ENCODE data around the gene YAF2.
A peak's percentile ranks its signal among the peaks of the same experiment; 100 is the strongest.
"Not testable (repeated sequence)": the region's sequence is repeated elsewhere in the genome, so short reads cannot be mapped to it uniquely, and the experiment has no call there.

The YAF2 gene

GRCh38 chr12:42267413-42268190, 29.6 kb upstream of the YAF2 start:
- peaks cover 6% of the 10 kb centered on the region for H3K27me3 Mint-ChIP-seq
- H3K4me3 Mint-ChIP-seq: no peak overlapping the region
- DNase-seq (ENCODE audit: low spot score in 2 of 2) (no peak), ATAC-seq (ENCODE audit: low read depth) (no peak)
- H3K9me3 Mint-ChIP-seq: no peaks in the 10 kb centered on the region
- H3K36me3 Mint-ChIP-seq: no peaks in the 10 kb centered on the region
- no peak overlapping the region for H3K27ac Mint-ChIP-seq
- peaks cover 3% of the 10 kb centered on the region for H3K4me1 Mint-ChIP-seq

GRCh38 chr12:42266579-42267230, 28.7 kb upstream of the YAF2 start:
- ATAC-seq (ENCODE audit: low read depth): no peak
- peaks cover 2% of the 10 kb centered on the region for H3K27me3 Mint-ChIP-seq
- no peaks in the 10 kb centered on the region for H3K9me3 Mint-ChIP-seq
- H3K27ac Mint-ChIP-seq: no peak overlapping the region
- H3K4me1 Mint-ChIP-seq: peaks cover 3% of the 10 kb centered on the region
- no peak for DNase-seq (ENCODE audit: low spot score in 2 of 2)
- H3K36me3 Mint-ChIP-seq: no peaks in the 10 kb centered on the region
- H3K4me3 Mint-ChIP-seq: no peak overlapping the region

DNA sequence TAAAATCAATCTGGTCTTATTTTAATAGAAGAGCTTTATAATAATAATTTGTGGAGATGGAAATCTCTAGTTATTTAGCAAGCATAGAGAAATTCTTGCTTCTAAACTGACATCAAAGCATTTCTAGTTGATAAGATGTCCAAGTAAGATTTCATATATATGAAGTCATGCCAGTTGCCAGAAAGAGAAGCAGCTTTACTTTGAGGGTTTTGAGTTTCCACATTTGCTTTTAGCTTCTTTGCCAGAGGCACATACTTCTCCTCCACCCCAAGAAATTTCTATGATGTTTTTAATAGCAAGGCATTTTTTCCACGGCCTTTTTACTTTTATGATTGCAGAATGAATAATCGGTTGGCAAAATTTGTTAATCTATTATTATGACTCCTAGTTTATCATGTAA, 24.2 kb upstream of the YAF2 start:
- Mint-ChIP-seq H3K27me3 (peaks cover 2% of the 10 kb centered on the region), H3K36me3 (no peaks in the 10 kb centered on the region), H3K4me3 (no peak overlapping the region), H3K9me3 (no peaks in the 10 kb centered on the region), H3K4me1 (no peaks in the 10 kb centered on the region), H3K27ac (no peak overlapping the region)
- DNase-seq (ENCODE audit: low spot score in 2 of 2): no peak
- ATAC-seq (ENCODE audit: low read depth): no peak

GRCh38 chr12:42261708-42262107, 23.7 kb upstream of the YAF2 start:
- DNase-seq (ENCODE audit: low spot score in 2 of 2) (no peak), ATAC-seq (ENCODE audit: low read depth) (no peak)
- Mint-ChIP-seq H3K27me3 (peaks cover 2% of the 10 kb centered on the region), H3K4me3 (no peak overlapping the region), H3K36me3 (no peaks in the 10 kb centered on the region), H3K9me3 (no peaks in the 10 kb centered on the region), H3K27ac (no peak overlapping the region), H3K4me1 (no peaks in the 10 kb centered on the region)

GRCh38 chr12:42260518-42260917, 22.5 kb upstream of the YAF2 start:
- DNase-seq (ENCODE audit: low spot score in 2 of 2) (no peak), ATAC-seq (ENCODE audit: low read depth) (no peak)
- Mint-ChIP-seq H3K27me3 (peaks cover 3% of the 10 kb centered on the region), H3K27ac (no peak overlapping the region), H3K4me3 (no peak overlapping the region), H3K36me3 (no peaks in the 10 kb centered on the region), H3K9me3 (no peaks in the 10 kb centered on the region), H3K4me1 (no peaks in the 10 kb centered on the region)

DNA sequence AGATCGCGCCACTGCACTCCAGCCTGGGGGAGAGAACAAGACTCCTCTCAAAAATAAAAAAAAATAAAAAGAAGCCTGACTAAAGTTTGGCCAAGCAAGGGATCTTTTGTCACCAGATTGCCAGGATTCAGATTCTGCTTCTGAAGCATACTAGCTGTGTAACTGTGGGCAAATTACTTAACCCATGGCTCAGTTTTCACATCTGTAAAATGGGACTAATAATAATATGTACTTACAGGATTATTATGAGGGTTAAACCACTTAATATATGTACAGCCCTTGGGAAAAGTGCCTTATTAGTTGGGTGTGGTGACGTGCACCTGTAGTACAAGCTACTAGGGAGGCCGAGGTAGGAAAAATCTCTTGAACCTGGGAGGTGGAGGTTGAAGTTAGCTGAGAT, 21.7 kb upstream of the YAF2 start:
- Mint-ChIP-seq H3K27me3 (peaks cover 3% of the 10 kb centered on the region), H3K9me3 (no peaks in the 10 kb centered on the region), H3K27ac (no peak overlapping the region), H3K4me3 (no peak overlapping the region), H3K36me3 (no peaks in the 10 kb centered on the region), H3K4me1 (no peaks in the 10 kb centered on the region)
- ATAC-seq (ENCODE audit: low read depth): no peak
- no peak for DNase-seq (ENCODE audit: low spot score in 2 of 2)

- Mint-ChIP-seq H3K27me3 (peaks cover 5% of the 10 kb centered on the region), H3K36me3 (no peaks in the 10 kb centered on the region), H3K27ac (no peak overlapping the region), H3K4me3 (no peak overlapping the region), H3K9me3 (no peaks in the 10 kb centered on the region), H3K4me1 (no peaks in the 10 kb centered on the region)
- no peak for ATAC-seq (ENCODE audit: low read depth)
- no peak for DNase-seq (ENCODE audit: low spot score in 2 of 2)
These were observed 17.8 kb upstream of the YAF2 start for GRCh38 chr12:42255866-42256261.

GRCh38 chr12:42255221-42255865, 17.3 kb upstream of the YAF2 start:
- H3K9me3 Mint-ChIP-seq: no peaks in the 10 kb centered on the region
- H3K27ac Mint-ChIP-seq: no peak overlapping the region
- ATAC-seq (ENCODE audit: low read depth) (no peak), DNase-seq (ENCODE audit: low spot score in 2 of 2) (no peak)
- peaks cover 3% of the 10 kb centered on the region for H3K4me1 Mint-ChIP-seq
- peaks cover 5% of the 10 kb centered on the region for H3K27me3 Mint-ChIP-seq
- no peak overlapping the region for H3K4me3 Mint-ChIP-seq
- no peaks in the 10 kb centered on the region for H3K36me3 Mint-ChIP-seq

GRCh38 chr12:42252645-42253044, 14.6 kb upstream of the YAF2 start:
- H3K4me1 Mint-ChIP-seq; H3K4me3 Mint-ChIP-seq; H3K9me3 Mint-ChIP-seq; H3K36me3 Mint-ChIP-seq; H3K27me3 Mint-ChIP-seq; H3K27ac Mint-ChIP-seq; ATAC-seq (ENCODE audit: low read depth); DNase-seq (ENCODE audit: low spot score in 2 of 2): not testable (repeated sequence)

DNA sequence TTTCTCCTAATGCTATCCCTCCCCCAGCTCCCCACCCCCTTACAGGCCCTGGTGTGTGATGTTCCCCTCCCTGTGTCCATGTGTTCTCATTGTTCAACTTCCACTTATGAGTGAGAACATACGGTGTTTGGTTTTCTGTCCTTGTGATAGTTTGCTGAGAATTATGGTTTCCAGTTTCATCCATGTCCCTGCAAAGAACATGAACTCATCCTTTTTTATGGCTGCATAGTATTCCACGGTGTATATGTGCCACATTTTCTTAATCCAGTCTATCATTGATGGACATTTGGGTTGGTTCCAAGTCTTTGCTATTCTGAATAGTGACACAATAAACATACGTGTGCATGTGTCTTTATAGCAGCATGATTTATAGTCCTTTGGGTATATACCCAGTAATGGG, 11.0 kb upstream of the YAF2 start:
- not testable (repeated sequence) for H3K27me3 Mint-ChIP-seq; DNase-seq (ENCODE audit: low spot score in 2 of 2); H3K9me3 Mint-ChIP-seq; H3K27ac Mint-ChIP-seq; H3K36me3 Mint-ChIP-seq; H3K4me1 Mint-ChIP-seq; H3K4me3 Mint-ChIP-seq; ATAC-seq (ENCODE audit: low read depth)

DNA sequence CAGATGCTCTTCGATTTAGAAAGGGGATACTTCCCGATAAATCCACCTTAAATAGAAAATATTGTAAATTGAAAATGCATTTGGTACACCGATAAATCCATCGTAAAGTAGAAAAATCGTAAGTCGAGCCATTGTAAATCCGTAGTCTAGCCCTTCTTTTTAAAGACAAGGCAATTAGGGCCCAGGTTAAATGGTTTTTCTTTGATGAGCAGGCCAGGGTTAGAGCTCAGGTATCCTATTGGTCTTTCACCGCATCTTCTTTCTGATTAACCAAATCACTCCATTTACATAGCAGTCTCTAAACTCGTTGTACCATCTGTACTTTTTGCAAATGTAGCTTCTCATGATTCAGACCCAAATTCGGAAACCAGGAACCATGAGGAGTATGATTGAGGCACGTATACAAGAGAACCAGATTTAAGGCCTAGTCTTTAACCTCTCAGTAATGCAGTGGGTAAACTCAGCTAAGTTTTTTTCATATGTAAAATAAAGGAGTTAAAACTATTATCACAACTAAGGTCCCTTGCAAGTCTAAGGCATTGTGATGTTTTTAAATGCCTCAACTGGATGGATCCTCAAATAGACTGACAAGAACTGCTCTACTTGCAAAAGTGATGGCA, 2.2 kb upstream of the YAF2 start:
- Mint-ChIP-seq H3K4me1 (peaks cover 15% of the 10 kb centered on the region), H3K9me3 (no peaks in the 10 kb centered on the region), H3K27me3 (no peaks in the 10 kb centered on the region), H3K27ac (no peak overlapping the region), H3K36me3 (no peaks in the 10 kb centered on the region), H3K4me3 (no peak overlapping the region)
- no peak for DNase-seq (ENCODE audit: low spot score in 2 of 2)
- no peak for ATAC-seq (ENCODE audit: low read depth)

DNA sequence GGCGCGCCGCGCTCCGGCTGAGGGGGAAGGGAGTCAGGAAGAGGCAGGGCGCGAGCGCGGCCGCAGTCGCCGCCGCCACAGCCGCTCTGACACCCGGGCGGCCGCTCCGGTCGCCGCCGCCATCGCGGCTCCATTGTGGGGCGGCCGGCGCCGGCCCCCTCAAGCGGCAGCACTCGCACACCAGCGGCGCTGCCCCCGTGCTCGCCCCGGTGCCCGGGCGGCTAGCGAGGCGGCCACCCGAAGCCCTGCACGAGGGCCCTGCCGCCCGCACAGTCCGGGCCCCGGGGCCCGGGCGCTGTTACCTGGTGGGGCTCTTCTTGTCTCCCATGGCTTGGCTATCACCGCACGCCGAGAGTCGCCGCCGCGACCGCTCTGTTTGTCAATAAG, 202 bp downstream of the YAF2 start:
- H3K9me3 Mint-ChIP-seq: no peaks in the 10 kb centered on the region
- H3K4me1 Mint-ChIP-seq: peaks cover 16% of the 10 kb centered on the region
- H3K36me3 Mint-ChIP-seq: no peaks in the 10 kb centered on the region
- DNase-seq (ENCODE audit: low spot score in 2 of 2) (no peak), ATAC-seq (ENCODE audit: low read depth) (peak; percentile 42)
- no peaks in the 10 kb centered on the region for H3K27me3 Mint-ChIP-seq
- H3K27ac Mint-ChIP-seq: peak overlapping the region; percentile 95
- H3K4me3 Mint-ChIP-seq: peak overlapping the region; percentile 90

GRCh38 chr12:42237052-42237852, 796 bp downstream of the YAF2 start:
- Mint-ChIP-seq H3K36me3 (no peaks in the 10 kb centered on the region), H3K27me3 (no peaks in the 10 kb centered on the region), H3K9me3 (no peaks in the 10 kb centered on the region), H3K4me3 (peak overlapping the region; percentile 86), H3K27ac (peak overlapping the region; percentile 87), H3K4me1 (peaks cover 16% of the 10 kb centered on the region)
- peak; percentile 65 to 69 for DNase-seq (ENCODE audit: low spot score in 2 of 2)
- ATAC-seq (ENCODE audit: low read depth): peak; percentile 73

All from memory B cell (primary cell).